ENCODE data around the gene LRRC4C.

LRRC4C gene

DNA sequence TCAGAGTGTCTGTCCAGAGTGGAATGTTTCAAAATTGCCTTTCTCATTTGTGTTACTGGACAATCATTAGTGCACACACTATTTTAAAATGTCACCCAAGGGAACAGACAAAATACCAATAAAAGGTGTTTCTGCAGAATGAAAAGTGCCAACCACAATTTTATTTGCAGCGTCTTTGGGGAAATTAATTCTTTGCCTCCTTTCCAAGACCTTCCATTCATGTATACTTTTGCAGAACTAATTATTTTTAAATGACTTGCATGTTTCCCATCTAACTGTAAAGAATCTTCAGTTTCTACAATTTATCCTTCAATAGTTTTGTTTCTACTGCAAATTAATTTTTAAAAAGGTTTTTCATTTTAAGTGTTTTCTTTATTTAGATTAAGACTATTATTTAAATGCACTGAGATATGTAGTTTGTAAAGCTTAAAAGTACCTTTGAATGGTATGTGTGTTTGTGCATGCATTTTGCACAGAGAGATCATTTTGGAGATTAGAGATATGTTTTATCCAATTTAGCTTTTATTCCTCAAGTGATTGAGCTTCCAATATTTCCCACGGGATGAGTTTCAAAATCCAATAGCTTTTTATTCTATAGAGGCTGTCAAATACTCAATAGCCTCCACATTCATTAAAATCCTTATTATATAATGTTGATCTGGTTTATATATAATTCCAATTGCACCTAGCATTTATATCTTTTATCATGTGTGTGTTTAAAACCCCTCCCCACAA is 1235.7 kb downstream of the LRRC4C start:
- TF ChIP-seq CREB1 (IDR thresholded peaks at IDR 0.05; ENCODE audit: low read depth) (no peak), TEAD4 (IDR thresholded peaks at IDR 0.05) (no peak), CEBPB (IDR thresholded peaks at IDR 0.05) (no peak), FOXM1 (IDR thresholded peaks at IDR 0.05; ENCODE audit: borderline replicate concordance, low read depth) (no peak), NFIC (IDR thresholded peaks at IDR 0.05) (no peak), RAD21 (IDR thresholded peaks at IDR 0.05; ENCODE audit: low read depth) (no peak), TAF1 (IDR thresholded peaks at IDR 0.05; ENCODE audit: low read depth) (no peak)
- TF ChIP-seq, protein P1, sequence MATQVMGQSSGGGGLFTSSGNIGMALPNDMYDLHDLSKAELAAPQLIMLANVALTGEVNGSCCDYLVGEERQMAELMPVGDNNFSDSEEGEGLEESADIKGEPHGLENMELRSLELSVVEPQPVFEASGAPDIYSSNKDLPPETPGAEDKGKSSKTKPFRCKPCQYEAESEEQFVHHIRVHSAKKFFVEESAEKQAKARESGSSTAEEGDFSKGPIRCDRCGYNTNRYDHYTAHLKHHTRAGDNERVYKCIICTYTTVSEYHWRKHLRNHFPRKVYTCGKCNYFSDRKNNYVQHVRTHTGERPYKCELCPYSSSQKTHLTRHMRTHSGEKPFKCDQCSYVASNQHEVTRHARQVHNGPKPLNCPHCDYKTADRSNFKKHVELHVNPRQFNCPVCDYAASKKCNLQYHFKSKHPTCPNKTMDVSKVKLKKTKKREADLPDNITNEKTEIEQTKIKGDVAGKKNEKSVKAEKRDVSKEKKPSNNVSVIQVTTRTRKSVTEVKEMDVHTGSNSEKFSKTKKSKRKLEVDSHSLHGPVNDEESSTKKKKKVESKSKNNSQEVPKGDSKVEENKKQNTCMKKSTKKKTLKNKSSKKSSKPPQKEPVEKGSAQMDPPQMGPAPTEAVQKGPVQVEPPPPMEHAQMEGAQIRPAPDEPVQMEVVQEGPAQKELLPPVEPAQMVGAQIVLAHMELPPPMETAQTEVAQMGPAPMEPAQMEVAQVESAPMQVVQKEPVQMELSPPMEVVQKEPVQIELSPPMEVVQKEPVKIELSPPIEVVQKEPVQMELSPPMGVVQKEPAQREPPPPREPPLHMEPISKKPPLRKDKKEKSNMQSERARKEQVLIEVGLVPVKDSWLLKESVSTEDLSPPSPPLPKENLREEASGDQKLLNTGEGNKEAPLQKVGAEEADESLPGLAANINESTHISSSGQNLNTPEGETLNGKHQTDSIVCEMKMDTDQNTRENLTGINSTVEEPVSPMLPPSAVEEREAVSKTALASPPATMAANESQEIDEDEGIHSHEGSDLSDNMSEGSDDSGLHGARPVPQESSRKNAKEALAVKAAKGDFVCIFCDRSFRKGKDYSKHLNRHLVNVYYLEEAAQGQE (IDR thresholded peaks at IDR 0.05; ENCODE audit: low read depth): no peak
- TF ChIP-seq, protein P2, sequence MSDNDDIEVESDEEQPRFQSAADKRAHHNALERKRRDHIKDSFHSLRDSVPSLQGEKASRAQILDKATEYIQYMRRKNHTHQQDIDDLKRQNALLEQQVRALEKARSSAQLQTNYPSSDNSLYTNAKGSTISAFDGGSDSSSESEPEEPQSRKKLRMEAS (IDR thresholded peaks at IDR 0.05): no peak

DNA sequence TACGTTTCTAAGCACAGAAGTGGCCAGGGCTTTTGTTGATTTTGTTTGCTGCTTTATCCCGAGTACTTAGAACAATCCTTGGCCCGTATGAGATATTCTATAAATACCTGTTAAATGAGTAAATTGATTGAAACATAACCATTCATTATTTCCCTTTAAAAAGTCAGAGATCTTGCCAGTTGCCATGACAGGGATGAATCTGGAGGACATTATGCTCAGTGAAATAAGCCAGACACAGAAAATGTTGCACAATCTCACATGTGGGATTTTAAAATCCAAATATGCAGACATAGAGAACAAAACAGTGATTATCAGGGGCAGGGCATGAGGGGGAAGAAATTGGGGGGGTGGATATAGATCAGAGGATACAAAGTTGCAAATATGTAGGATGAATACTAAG is 1240.1 kb downstream of the LRRC4C start:
- no peak for TF ChIP-seq EGR1 (IDR thresholded peaks at IDR 0.05)
- no peak for TF ChIP-seq TCF12 (IDR thresholded peaks at IDR 0.05; ENCODE audit: low read depth)
- TF ChIP-seq FOXM1 (IDR thresholded peaks at IDR 0.05; ENCODE audit: borderline replicate concordance, low read depth): no peak
- no peak for TF ChIP-seq RAD21 (IDR thresholded peaks at IDR 0.05; ENCODE audit: low read depth)
- TF ChIP-seq, protein P1 (IDR thresholded peaks at IDR 0.05; ENCODE audit: low read depth): no peak
- TF ChIP-seq, protein P3, sequence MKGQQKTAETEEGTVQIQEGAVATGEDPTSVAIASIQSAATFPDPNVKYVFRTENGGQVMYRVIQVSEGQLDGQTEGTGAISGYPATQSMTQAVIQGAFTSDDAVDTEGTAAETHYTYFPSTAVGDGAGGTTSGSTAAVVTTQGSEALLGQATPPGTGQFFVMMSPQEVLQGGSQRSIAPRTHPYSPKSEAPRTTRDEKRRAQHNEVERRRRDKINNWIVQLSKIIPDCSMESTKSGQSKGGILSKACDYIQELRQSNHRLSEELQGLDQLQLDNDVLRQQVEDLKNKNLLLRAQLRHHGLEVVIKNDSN (IDR thresholded peaks at IDR 0.05): no peak
- TF ChIP-seq TEAD4 (IDR thresholded peaks at IDR 0.05): no peak
- no peak for TF ChIP-seq CEBPB (IDR thresholded peaks at IDR 0.05)
- TF ChIP-seq CREB1 (IDR thresholded peaks at IDR 0.05; ENCODE audit: low read depth): no peak

DNA sequence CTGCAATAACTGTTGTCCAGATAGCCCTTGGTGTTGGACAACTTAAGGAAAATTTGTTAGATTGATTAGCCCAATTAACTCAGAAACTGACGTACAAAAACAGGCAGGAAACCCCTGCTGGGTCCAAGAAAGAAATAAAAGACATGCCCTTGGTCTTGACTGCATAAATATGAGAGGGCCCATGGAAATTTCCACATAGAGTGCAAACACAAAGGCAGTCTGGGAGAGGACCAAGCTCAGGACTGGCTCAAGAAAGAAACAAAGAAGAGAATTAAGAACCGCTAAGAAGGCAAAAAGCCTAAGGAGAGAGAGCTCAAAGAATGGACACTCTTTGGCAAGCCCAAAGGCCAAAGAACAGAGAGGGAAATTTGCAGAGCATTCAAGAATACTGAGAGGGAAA is 1243.9 kb downstream of the LRRC4C start:
- TF ChIP-seq EGR1 (IDR thresholded peaks at IDR 0.05): no peak
- TF ChIP-seq NFIC (IDR thresholded peaks at IDR 0.05): no peak
- no peak for TF ChIP-seq CREB1 (IDR thresholded peaks at IDR 0.05; ENCODE audit: low read depth)
- TF ChIP-seq TCF12 (IDR thresholded peaks at IDR 0.05; ENCODE audit: low read depth): no peak
- TF ChIP-seq, protein P2 (IDR thresholded peaks at IDR 0.05): no peak
- TF ChIP-seq EP300 (IDR thresholded peaks at IDR 0.05; ENCODE audit: borderline replicate concordance): no peak
- no peak for TF ChIP-seq CEBPB (IDR thresholded peaks at IDR 0.05)
- no peak for TF ChIP-seq RAD21 (IDR thresholded peaks at IDR 0.05; ENCODE audit: low read depth)
- no peak for TF ChIP-seq TEAD4 (IDR thresholded peaks at IDR 0.05)
- TF ChIP-seq, protein P3 (IDR thresholded peaks at IDR 0.05): no peak
- no peak for TF ChIP-seq ZBTB7A (IDR thresholded peaks at IDR 0.05; ENCODE audit: low read depth)
- TF ChIP-seq FOXM1 (IDR thresholded peaks at IDR 0.05; ENCODE audit: borderline replicate concordance, low read depth): no peak
- TF ChIP-seq, protein P1 (IDR thresholded peaks at IDR 0.05; ENCODE audit: low read depth): no peak
- no peak for TF ChIP-seq YY1 (IDR thresholded peaks at IDR 0.05; ENCODE audit: low read depth)
- no peak for TF ChIP-seq TAF1 (IDR thresholded peaks at IDR 0.05; ENCODE audit: low read depth)

DNA sequence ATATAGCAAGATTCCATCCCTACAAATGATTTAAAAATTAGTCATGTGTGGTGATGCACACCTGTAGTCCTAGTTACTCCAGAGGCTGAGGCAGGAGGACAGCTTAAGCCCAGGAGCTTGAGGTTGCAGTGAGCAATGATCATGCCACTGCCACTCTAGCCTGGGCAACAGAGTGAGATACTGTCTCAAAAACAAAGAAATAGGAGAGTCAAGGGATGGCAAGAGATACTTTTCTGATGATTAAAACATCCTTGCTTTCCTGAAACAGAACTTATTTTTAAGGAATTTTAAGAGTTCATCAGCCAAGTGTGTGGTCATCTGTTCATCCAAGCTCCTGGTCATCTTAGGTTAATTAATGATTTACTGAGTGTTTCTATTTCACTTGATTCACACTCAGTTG is 1252.0 kb downstream of the LRRC4C start:
- TF ChIP-seq EGR1 (IDR thresholded peaks at IDR 0.05) (no peak), TAF1 (IDR thresholded peaks at IDR 0.05; ENCODE audit: low read depth) (no peak), TCF12 (IDR thresholded peaks at IDR 0.05; ENCODE audit: low read depth) (no peak), TEAD4 (IDR thresholded peaks at IDR 0.05) (no peak), FOXM1 (IDR thresholded peaks at IDR 0.05; ENCODE audit: borderline replicate concordance, low read depth) (no peak), YY1 (IDR thresholded peaks at IDR 0.05; ENCODE audit: low read depth) (no peak)
- TF ChIP-seq, protein P2 (IDR thresholded peaks at IDR 0.05): no peak
- TF ChIP-seq, protein P1 (IDR thresholded peaks at IDR 0.05; ENCODE audit: low read depth): no peak
- TF ChIP-seq, protein P3 (IDR thresholded peaks at IDR 0.05): no peak
